ENCODE data around the gene CCDC186.

The CCDC186 gene

DNA sequence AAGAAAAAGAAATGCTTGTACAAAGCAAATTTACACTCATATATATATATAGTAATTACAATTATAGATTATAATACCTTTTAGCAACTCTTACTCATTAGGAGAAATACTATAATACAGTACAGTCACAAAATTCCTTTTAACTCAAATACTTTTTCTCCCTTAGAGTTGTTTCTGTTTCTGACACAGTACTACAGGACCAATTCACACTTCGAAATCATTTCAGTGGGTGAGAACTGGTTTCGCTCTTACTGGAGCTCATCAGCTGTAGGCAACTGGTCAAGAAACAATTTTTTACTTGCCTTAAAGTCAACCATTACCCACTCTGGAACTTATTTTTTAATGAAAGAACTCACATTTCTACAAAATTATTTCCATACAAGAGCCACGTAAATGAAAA, 6.0 kb downstream of the CCDC186 start:
- H3K4me3 ChIP-seq (ENCODE audit: insufficient read depth in 1 of 2, low read depth in 1 of 2, low read length in 2 of 2), result no peak overlapping the region
- H3K4me1 ChIP-seq (ENCODE audit: control insufficient read depth, insufficient read depth, low read depth, low read length), result no peaks in the 10 kb centered on the region
- H3K18ac ChIP-seq (ENCODE audit: low read depth in 1 of 2, low read length in 2 of 2), result no peak overlapping the region
- no peak for DNase-seq
- H2BK120ac ChIP-seq (ENCODE audit: low read depth, low read length), result no peak overlapping the region
- no peak overlapping the region for H3K9ac ChIP-seq (ENCODE audit: low read length)
- H3K79me1 ChIP-seq (replicated peaks; ENCODE audit: low read length, poor library complexity, severe bottlenecking), result peaks cover 6% of the 10 kb centered on the region
- H4K91ac ChIP-seq (ENCODE audit: low read length), result no peak overlapping the region
- H3K23ac ChIP-seq (ENCODE audit: low read length in 2 of 2), result no peak overlapping the region
- 100% methylated on average over 3 of the region's 3 CpGs for WGBS
- H3K27ac ChIP-seq (ENCODE audit: low read length, poor library complexity, severe bottlenecking), result no peak overlapping the region
- H2BK12ac ChIP-seq (ENCODE audit: low read length in 2 of 2), result no peak overlapping the region
- H4K8ac ChIP-seq (ENCODE audit: low read length), result no peak overlapping the region
- H2AK5ac ChIP-seq (ENCODE audit: low read length, severe bottlenecking), result no peak overlapping the region
- peaks cover 0 to 4% of the 10 kb centered on the region in 2 experiments for H3K36me3 ChIP-seq (ENCODE audit: control insufficient read depth in 1 of 2, insufficient read depth in 2 of 2, low read depth in 1 of 2, low read length in 2 of 2)
- no peak overlapping the region for H3K4me2 ChIP-seq (ENCODE audit: low read length, poor library complexity, severe bottlenecking)
- H3K4ac ChIP-seq (ENCODE audit: low read depth in 1 of 2, low read length in 2 of 2), result no peak overlapping the region
- H2AFZ ChIP-seq (ENCODE audit: low read depth, low read length), result no peak overlapping the region
- H2BK5ac ChIP-seq (ENCODE audit: low read depth, low read length, poor library complexity, severe bottlenecking), result no peak overlapping the region
- no peaks in the 10 kb centered on the region for H3K27me3 ChIP-seq (ENCODE audit: control insufficient read depth in 1 of 2, insufficient read depth in 1 of 2, low read length in 2 of 2)
- H3K14ac ChIP-seq (ENCODE audit: low read length in 2 of 2), result no peak overlapping the region
- no peak overlapping the region for H2BK15ac ChIP-seq (ENCODE audit: low read depth, poor library complexity, severe bottlenecking)
- H3K9me3 ChIP-seq (ENCODE audit: control insufficient read depth, low read length), result peaks cover 6% of the 10 kb centered on the region

DNA sequence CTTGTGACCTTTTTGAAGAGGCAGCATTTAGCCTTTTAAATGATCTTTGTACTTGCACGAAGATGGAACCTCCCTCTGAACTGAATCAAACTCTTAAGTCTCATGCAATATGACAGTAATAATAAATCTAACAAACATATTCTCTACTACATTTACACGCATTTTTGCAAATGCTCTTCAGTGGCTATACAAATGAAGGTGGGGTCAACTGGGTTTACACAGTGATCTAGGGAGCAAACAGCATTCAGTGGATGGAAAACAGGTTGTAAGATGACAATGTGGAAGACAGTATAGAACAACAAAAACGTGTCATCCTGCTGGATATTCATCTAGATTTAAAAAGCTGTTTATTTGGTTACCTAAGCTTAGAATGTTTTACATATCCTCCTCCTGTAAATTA, 7.5 kb downstream of the CCDC186 start:
- no peak overlapping the region for H2BK15ac ChIP-seq (ENCODE audit: low read depth, poor library complexity, severe bottlenecking)
- 91% methylated on average over 2 of the region's 3 CpGs for WGBS
- H3K9me3 ChIP-seq (ENCODE audit: control insufficient read depth, low read length), result peaks cover 6% of the 10 kb centered on the region
- peaks cover 6% of the 10 kb centered on the region for H3K79me1 ChIP-seq (replicated peaks; ENCODE audit: low read length, poor library complexity, severe bottlenecking)
- no peak overlapping the region for H3K14ac ChIP-seq (ENCODE audit: low read length in 2 of 2)
- DNase-seq, result no peak
- no peaks in the 10 kb centered on the region for H3K4me1 ChIP-seq (ENCODE audit: control insufficient read depth, insufficient read depth, low read depth, low read length)
- peaks cover 0 to 11% of the 10 kb centered on the region in 2 experiments for H3K36me3 ChIP-seq (ENCODE audit: control insufficient read depth in 1 of 2, insufficient read depth in 2 of 2, low read depth in 1 of 2, low read length in 2 of 2)
- H4K91ac ChIP-seq (ENCODE audit: low read length), result no peak overlapping the region
- no peak overlapping the region for H2BK5ac ChIP-seq (ENCODE audit: low read depth, low read length, poor library complexity, severe bottlenecking)
- H4K8ac ChIP-seq (ENCODE audit: low read length), result no peak overlapping the region
- no peak overlapping the region for H3K4me3 ChIP-seq (ENCODE audit: insufficient read depth in 1 of 2, low read depth in 1 of 2, low read length in 2 of 2)
- H3K27ac ChIP-seq (ENCODE audit: low read length, poor library complexity, severe bottlenecking), result no peak overlapping the region
- H2BK12ac ChIP-seq (ENCODE audit: low read length in 2 of 2), result no peak overlapping the region
- no peaks in the 10 kb centered on the region for H3K27me3 ChIP-seq (ENCODE audit: control insufficient read depth in 1 of 2, insufficient read depth in 1 of 2, low read length in 2 of 2)
- no peak overlapping the region for H3K18ac ChIP-seq (ENCODE audit: low read depth in 1 of 2, low read length in 2 of 2)
- H3K23ac ChIP-seq (ENCODE audit: low read length in 2 of 2), result no peak overlapping the region
- H3K9ac ChIP-seq (ENCODE audit: low read length), result no peak overlapping the region
- H2BK120ac ChIP-seq (ENCODE audit: low read depth, low read length), result no peak overlapping the region
- no peak overlapping the region for H3K4ac ChIP-seq (ENCODE audit: low read depth in 1 of 2, low read length in 2 of 2)
- H2AK5ac ChIP-seq (ENCODE audit: low read length, severe bottlenecking), result no peak overlapping the region
- H3K4me2 ChIP-seq (ENCODE audit: low read length, poor library complexity, severe bottlenecking), result no peak overlapping the region
- no peak overlapping the region for H2AFZ ChIP-seq (ENCODE audit: low read depth, low read length)

DNA sequence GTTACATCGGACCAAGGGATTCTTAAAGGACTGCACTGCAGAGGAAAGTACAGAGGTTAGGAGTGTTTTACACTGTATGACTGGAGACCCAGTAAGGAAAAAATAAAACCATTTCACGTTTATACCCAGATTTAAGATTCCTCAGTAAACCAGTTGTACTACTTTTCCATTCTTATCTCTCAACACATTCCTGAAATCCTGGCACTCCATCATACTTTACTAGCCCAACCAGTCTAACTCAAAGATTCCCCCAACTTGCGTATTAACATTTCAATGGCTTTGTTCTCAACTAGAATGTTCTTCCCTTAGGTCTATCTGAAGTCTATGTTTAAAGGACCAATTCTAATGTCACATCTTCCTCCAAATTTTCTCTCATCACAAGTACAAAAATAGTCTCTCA, 8.0 kb downstream of the CCDC186 start:
- Histone ChIP-seq H3K9ac (ENCODE audit: low read length) (no peak overlapping the region), H3K27ac (ENCODE audit: low read length, poor library complexity, severe bottlenecking) (no peak overlapping the region), H3K23ac (ENCODE audit: low read length in 2 of 2) (no peak overlapping the region), H2AK5ac (ENCODE audit: low read length, severe bottlenecking) (no peak overlapping the region), H2BK15ac (ENCODE audit: low read depth, poor library complexity, severe bottlenecking) (no peak overlapping the region), H3K18ac (ENCODE audit: low read depth in 1 of 2, low read length in 2 of 2) (no peak overlapping the region), H2BK5ac (ENCODE audit: low read depth, low read length, poor library complexity, severe bottlenecking) (no peak overlapping the region), H3K27me3 (ENCODE audit: control insufficient read depth in 1 of 2, insufficient read depth in 1 of 2, low read length in 2 of 2) (no peaks in the 10 kb centered on the region), H2BK12ac (ENCODE audit: low read length in 2 of 2) (no peak overlapping the region), H3K79me1 (replicated peaks; ENCODE audit: low read length, poor library complexity, severe bottlenecking) (peaks cover 7% of the 10 kb centered on the region), H2BK120ac (ENCODE audit: low read depth, low read length) (no peak overlapping the region), H3K14ac (ENCODE audit: low read length in 2 of 2) (no peak overlapping the region), H3K4ac (ENCODE audit: low read depth in 1 of 2, low read length in 2 of 2) (no peak overlapping the region), H3K4me3 (ENCODE audit: insufficient read depth in 1 of 2, low read depth in 1 of 2, low read length in 2 of 2) (no peak overlapping the region), H3K4me1 (ENCODE audit: control insufficient read depth, insufficient read depth, low read depth, low read length) (no peaks in the 10 kb centered on the region), H3K9me3 (ENCODE audit: control insufficient read depth, low read length) (peaks cover 6% of the 10 kb centered on the region), H3K36me3 (ENCODE audit: control insufficient read depth in 1 of 2, insufficient read depth in 2 of 2, low read depth in 1 of 2, low read length in 2 of 2) (peaks cover 0 to 11% of the 10 kb centered on the region in 2 experiments), H4K91ac (ENCODE audit: low read length) (no peak overlapping the region), H3K4me2 (ENCODE audit: low read length, poor library complexity, severe bottlenecking) (no peak overlapping the region), H4K8ac (ENCODE audit: low read length) (no peak overlapping the region), H2AFZ (ENCODE audit: low read depth, low read length) (no peak overlapping the region)
- 77% methylated on average over 3 of the region's 3 CpGs for WGBS
- DNase-seq, result no peak

DNA sequence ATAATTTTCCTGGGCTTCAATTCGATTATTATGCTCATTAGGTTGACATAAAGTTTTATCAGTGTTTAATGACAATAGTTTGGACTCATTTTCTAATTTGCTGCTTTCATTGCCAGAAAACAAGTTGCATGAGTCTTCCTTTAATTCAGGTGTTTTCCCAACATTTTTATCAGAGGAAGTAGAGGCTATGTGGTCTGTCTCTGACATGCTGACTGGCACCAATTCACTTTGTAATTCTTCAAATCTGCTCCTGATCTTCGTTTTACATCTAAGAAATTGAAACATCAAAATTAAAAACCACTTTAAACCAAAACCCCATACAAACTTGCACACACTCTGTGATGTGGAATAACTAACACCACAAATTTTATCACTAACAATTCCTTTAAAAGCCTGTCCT, 10.9 kb downstream of the CCDC186 start:
- H3K36me3 ChIP-seq (ENCODE audit: control insufficient read depth in 1 of 2, insufficient read depth in 2 of 2, low read depth in 1 of 2, low read length in 2 of 2), result peaks cover 7 to 11% of the 10 kb centered on the region in 2 experiments
- no peak overlapping the region for H3K18ac ChIP-seq (ENCODE audit: low read depth in 1 of 2, low read length in 2 of 2)
- H3K23ac ChIP-seq (ENCODE audit: low read length in 2 of 2), result no peak overlapping the region
- H4K8ac ChIP-seq (ENCODE audit: low read length), result no peak overlapping the region
- H2AFZ ChIP-seq (ENCODE audit: low read depth, low read length), result no peak overlapping the region
- H3K14ac ChIP-seq (ENCODE audit: low read length in 2 of 2), result no peak overlapping the region
- no peak overlapping the region for H4K91ac ChIP-seq (ENCODE audit: low read length)
- no peak overlapping the region for H2BK12ac ChIP-seq (ENCODE audit: low read length in 2 of 2)
- 90% methylated on average over 1 of the region's 2 CpGs for WGBS
- no peak overlapping the region for H3K4me3 ChIP-seq (ENCODE audit: insufficient read depth in 1 of 2, low read depth in 1 of 2, low read length in 2 of 2)
- H3K4ac ChIP-seq (ENCODE audit: low read depth in 1 of 2, low read length in 2 of 2), result no peak overlapping the region
- DNase-seq, result no peak
- no peaks in the 10 kb centered on the region for H3K27me3 ChIP-seq (ENCODE audit: control insufficient read depth in 1 of 2, insufficient read depth in 1 of 2, low read length in 2 of 2)
- no peak overlapping the region for H2BK15ac ChIP-seq (ENCODE audit: low read depth, poor library complexity, severe bottlenecking)
- H3K9me3 ChIP-seq (ENCODE audit: control insufficient read depth, low read length), result no peaks in the 10 kb centered on the region
- no peak overlapping the region for H3K9ac ChIP-seq (ENCODE audit: low read length)
- H3K4me2 ChIP-seq (ENCODE audit: low read length, poor library complexity, severe bottlenecking), result no peak overlapping the region
- H3K27ac ChIP-seq (ENCODE audit: low read length, poor library complexity, severe bottlenecking), result no peak overlapping the region
- H3K4me1 ChIP-seq (ENCODE audit: control insufficient read depth, insufficient read depth, low read depth, low read length), result no peaks in the 10 kb centered on the region
- H2AK5ac ChIP-seq (ENCODE audit: low read length, severe bottlenecking), result no peak overlapping the region
- H2BK5ac ChIP-seq (ENCODE audit: low read depth, low read length, poor library complexity, severe bottlenecking), result no peak overlapping the region
- no peak overlapping the region for H2BK120ac ChIP-seq (ENCODE audit: low read depth, low read length)
- peaks cover 14% of the 10 kb centered on the region for H3K79me1 ChIP-seq (replicated peaks; ENCODE audit: low read length, poor library complexity, severe bottlenecking)
